K562 (cell line): Measurements from ENCODE around the gene MYRIP. TPM values are rescaled to one million over a fixed set of nuclear protein-coding genes. Genes with fewer than 3 reads are reported as not detected.
A peak's percentile ranks its signal among the peaks of the same experiment; 100 is the strongest.

Experiments
- ATAC-seq: fragments of 200-7000 bp; cut with Tn5 transposase; 3 replicates; pipeline ENCODE4 v1.9.1; 2020; ENCODE audit warnings: moderate library complexity
- BruUV-seq: library from RNA; stranded (reverse); fragments of 400-500 nt; replicated peaks from 2 replicates; lab custom pipeline; 2021; lab: Mats Ljungman, UMichigan
- CTCF ChIA-PET: fragments of 300-600 bp; formaldehyde crosslinking; extraction: SDS; loops from one replicate; lab custom pipeline; 2021; ENCODE audit warnings: low intra/inter-chr PET ratio; lab: Yijun Ruan, JAX
- POLR2A ChIA-PET: fragments of 300-600, 350-650 bp; sonication (Branson Sonifier 250); formaldehyde crosslinking; extraction: SDS; loops from one replicate; lab custom pipeline; 2021; ENCODE audit warnings: antibody characterized with exemption, inconsistent platforms; lab: Yijun Ruan, JAX
- DNase-seq, 4 experiments: peaks; one replicate each; pipeline versions ENCODE4 v3.0.0 to v3.0.0-alpha.2; 2011 to 2018; ENCODE audit warnings: low spot score in 3 of 4, mixed read lengths in 3 of 4; ENCODE audit errors: extremely low read depth in 1 of 4
- FAIRE-seq: peaks from 2 replicates; lab custom pipeline; 2011; peaks lifted over from hg19 to GRCh38; lab: Jason Lieb, UNC
- H2AFZ ChIP-seq: 2 replicates; pipeline ENCODE4 v1.6.0; 2011; ENCODE audit warnings: low read depth, low read length, control low read depth, inconsistent platforms
- H3K27ac ChIP-seq: fragments of 200-600 bp; 3 replicates; pipeline ENCODE4 v1.8.0; 2011; ENCODE audit warnings: low read depth, mild to moderate bottlenecking, control low read depth, inconsistent platforms, low read length, moderate library complexity, mixed read lengths; ENCODE audit errors: extremely low read depth
- H3K27me3 ChIP-seq, 2 experiments: fragments of 300-600 bp in 1 of 2; 2 replicates in 1 of 2; 3 replicates in 1 of 2; pipeline versions ENCODE4 v1.6.0 to v1.8.0; 2011; ENCODE audit warnings: inconsistent platforms in 2 of 2, low read length in 2 of 2, mild to moderate bottlenecking in 1 of 2, mixed read lengths in 1 of 2, moderate library complexity in 1 of 2; ENCODE audit not compliant: control insufficient read depth in 2 of 2, insufficient read depth in 2 of 2
- H3K36me3 ChIP-seq: fragments of 300-600 bp; 3 replicates; pipeline ENCODE4 v1.8.0; 2011; ENCODE audit warnings: mild to moderate bottlenecking, low read length, inconsistent platforms; ENCODE audit not compliant: control insufficient read depth, insufficient read depth
- H3K4me1 ChIP-seq, 2 experiments: fragments of 200-600 bp in 1 of 2; replicated peaks in 1 of 2; 2 replicates in 1 of 2; 3 replicates in 1 of 2; pipeline versions ENCODE4 v1.5.1 to v1.8.0; 2011; ENCODE audit warnings: inconsistent platforms in 2 of 2, low read length in 2 of 2, mild to moderate bottlenecking in 1 of 2, mixed read lengths in 1 of 2, moderate library complexity in 1 of 2; ENCODE audit not compliant: control insufficient read depth in 2 of 2, insufficient read depth in 2 of 2
- H3K4me2 ChIP-seq: 2 replicates; pipeline ENCODE4 v1.6.1; 2011; ENCODE audit warnings: low read length, control low read depth, inconsistent platforms, mixed read lengths; ENCODE audit not compliant: insufficient read depth
- H3K4me3 ChIP-seq: fragments of 200-600 bp; sonication (generic), shearing (Covaris generic); 2 replicates; pipeline ENCODE4 v1.5.1; 2016; ENCODE audit warnings: control low read depth, inconsistent platforms
- H3K79me2 ChIP-seq: fragments of 200-600 bp; 3 replicates; pipeline ENCODE4 v1.8.0; 2011; ENCODE audit warnings: low read length, inconsistent platforms; ENCODE audit not compliant: control insufficient read depth, insufficient read depth
- H3K9ac ChIP-seq, 2 experiments: 2 replicates each; pipeline versions ENCODE4 v1.6.0 to v1.6.1; 2011; ENCODE audit warnings: low read depth in 2 of 2, low read length in 2 of 2, control low read depth in 1 of 2, inconsistent platforms in 1 of 2, mild to moderate bottlenecking in 1 of 2, mixed read lengths in 1 of 2; ENCODE audit not compliant: insufficient read depth in 1 of 2
- H3K9me1 ChIP-seq: one replicate; pipeline ENCODE4 v1.6.0; 2011; ENCODE audit warnings: inconsistent platforms, mild to moderate bottlenecking, low read length, moderate library complexity; ENCODE audit not compliant: control insufficient read depth, insufficient read depth
- H3K9me3 ChIP-seq: replicated peaks from 2 replicates; pipeline ENCODE4 v1.5.1; 2011; ENCODE audit warnings: low read depth, low read length, inconsistent platforms; ENCODE audit not compliant: control insufficient read depth, insufficient read depth
- H4K20me1 ChIP-seq: replicated peaks from 2 replicates; pipeline ENCODE4 v1.6.1; 2011; ENCODE audit warnings: low read length, inconsistent platforms, mixed read lengths; ENCODE audit not compliant: control insufficient read depth, insufficient read depth
- BCL6 ChIP-seq: fragments of 250-450 bp; sonication (Bioruptor Pico); IDR thresholded peaks from 2 replicates; pipeline ENCODE4 v1.4.0; 2020
- C11orf30 ChIP-seq: fragments of 450-650 bp; IDR thresholded peaks from 2 replicates; pipeline ENCODE4 v1.6.1; 2016; ENCODE audit warnings: low read depth, mild to moderate bottlenecking
- CSDE1 ChIP-seq, 2 experiments: fragments of 450-650 bp; IDR thresholded peaks; 2 replicates each; pipeline ENCODE4 v1.6.1; 2016; ENCODE audit warnings: mild to moderate bottlenecking in 1 of 2
- HMG20B ChIP-seq: fragments of 250-450 bp; sonication (Bioruptor Pico); IDR thresholded peaks from 2 replicates; pipeline ENCODE4 v1.5.0; 2021; ENCODE audit warnings: mild to moderate bottlenecking
- KAT8 ChIP-seq: fragments of 450-650 bp; IDR thresholded peaks from 2 replicates; pipeline ENCODE4 v1.6.1; 2016; ENCODE audit warnings: low read depth, mild to moderate bottlenecking
- KLF16 ChIP-seq: IDR thresholded peaks from 2 replicates; pipeline ENCODE4 v1.6.1; 2016; ENCODE audit warnings: antibody characterized with exemption
- MAFF ChIP-seq: IDR thresholded peaks from 2 replicates; pipeline ENCODE4 v1.6.1; 2012; ENCODE audit warnings: low read length, improper control_type of control experiment
- MAFK ChIP-seq: IDR thresholded peaks from 2 replicates; pipeline ENCODE4 v1.6.1; 2011; ENCODE audit warnings: low read length, improper control_type of control experiment
- PPARD ChIP-seq: fragments of 250-450 bp; sonication (Bioruptor Pico); IDR thresholded peaks from 2 replicates; pipeline ENCODE4 v1.8.0; 2022; ENCODE audit warnings: inconsistent platforms, mild to moderate bottlenecking, moderate library complexity
- RFX7 ChIP-seq: fragments of 250-450 bp; sonication (Bioruptor Pico); IDR thresholded peaks from 2 replicates; pipeline ENCODE4 v1.5.1; 2021; ENCODE audit warnings: mild to moderate bottlenecking
- RNF2 ChIP-seq: sonication (generic); IDR thresholded peaks from 2 replicates; pipeline ENCODE4 v1.6.1; 2016
- SNIP1 ChIP-seq: fragments of 450-650 bp; IDR thresholded peaks from 2 replicates; pipeline ENCODE4 v1.7.1; 2017; ENCODE audit warnings: low read depth, mild to moderate bottlenecking
- SRSF7 ChIP-seq: fragments of 200-400 bp; formaldehyde crosslinking; optimal IDR thresholded peaks from 2 replicates; pipeline ENCODE3; 2017; ENCODE audit warnings: mild to moderate bottlenecking, low read depth, low read length
- TCF7L2 ChIP-seq: fragments of 150-350 bp; IDR thresholded peaks from 2 replicates; pipeline ENCODE4 v1.6.1; 2016; ENCODE audit warnings: low read depth, mild to moderate bottlenecking, low read length, moderate library complexity
- ZNF12 ChIP-seq: sonication (generic); formaldehyde crosslinking; IDR thresholded peaks from 2 replicates; pipeline ENCODE4 v1.4.0; 2020; ENCODE audit warnings: mild to moderate bottlenecking, missing genetic modification reagents
- ZNF316 ChIP-seq: fragments of 450-650 bp; IDR thresholded peaks from 2 replicates; pipeline ENCODE4 v1.6.1; 2016
- ZZZ3 ChIP-seq: fragments of 450-650 bp; IDR thresholded peaks from 2 replicates; pipeline ENCODE4 v1.6.1; 2016; ENCODE audit warnings: antibody characterized with exemption, mild to moderate bottlenecking, moderate library complexity
- WGBS: fragments of 100-300 bp; shearing (Covaris generic); methylation state at CpG from one replicate; pipeline ENCODE4 v1.1.6; 2016; ENCODE audit warnings: low coverage, mixed read lengths; ENCODE audit not compliant: insufficient coverage; ENCODE audit errors: missing lambda C conversion rate; 5-methylcytosine and 5-hydroxymethylcytosine counted together
- in situ Hi-C: fragments of 300-500 bp; cut with MboI; formaldehyde crosslinking; loops from 4 replicates; pipeline ENCODE4 v1.15.0; 2018; ENCODE audit warnings: inconsistent platforms, mixed read lengths
- intact Hi-C: fragments of 100-400 bp; cut with micrococcal nuclease; formaldehyde crosslinking; loops from 2 replicates; pipeline ENCODE4 v1.14.2; 2022
- polyA plus RNA-seq, 8 experiments: library from polyadenylated mRNA; depleted of rRNA in 4 of 8; stranded (reverse) in 5 of 8; unstranded in 3 of 8; fragments of >200 nt; fragmentation: Nextera tagmentation in 2 of 8; fragmentation: Illumina TruSeq in 1 of 8; extraction: Ambion mirVana in 2 of 8; extraction: Trizol in 1 of 8; gene quantifications; 2 replicates each; pipeline versions ENCODE4 v1.2.1 to v1.2.3, GENCODE V29; 2011 to 2014; ENCODE audit warnings: inconsistent platforms in 1 of 8, missing spikeins in 1 of 8
- total RNA-seq, 7 experiments: library from RNA; depleted of rRNA in 6 of 7; stranded (reverse); fragments of >200 nt in 6 of 7; fragmentation: Illumina TruSeq in 2 of 7; extraction: Trizol in 2 of 7; gene quantifications; 2 replicates each; pipeline versions ENCODE4 v1.2.1 to v1.2.3, GENCODE V29; 2011 to 2021; ENCODE audit warnings: low replicate concordance in 1 of 7
- TF ChIP-seq, protein P1 (sequence below): fragments of 450-650 bp; formaldehyde crosslinking; IDR thresholded peaks from 2 replicates; pipeline ENCODE4 v1.4.0; 2020; ENCODE audit warnings: mild to moderate bottlenecking

MYRIP gene
- total and polyA plus RNA-seq, 9 of the 15 experiments (the other 6 are each of a cell fraction or from before 2014, with no cell fraction given), result 0.03 to 0.12 TPM; not detected in 7

DNA sequence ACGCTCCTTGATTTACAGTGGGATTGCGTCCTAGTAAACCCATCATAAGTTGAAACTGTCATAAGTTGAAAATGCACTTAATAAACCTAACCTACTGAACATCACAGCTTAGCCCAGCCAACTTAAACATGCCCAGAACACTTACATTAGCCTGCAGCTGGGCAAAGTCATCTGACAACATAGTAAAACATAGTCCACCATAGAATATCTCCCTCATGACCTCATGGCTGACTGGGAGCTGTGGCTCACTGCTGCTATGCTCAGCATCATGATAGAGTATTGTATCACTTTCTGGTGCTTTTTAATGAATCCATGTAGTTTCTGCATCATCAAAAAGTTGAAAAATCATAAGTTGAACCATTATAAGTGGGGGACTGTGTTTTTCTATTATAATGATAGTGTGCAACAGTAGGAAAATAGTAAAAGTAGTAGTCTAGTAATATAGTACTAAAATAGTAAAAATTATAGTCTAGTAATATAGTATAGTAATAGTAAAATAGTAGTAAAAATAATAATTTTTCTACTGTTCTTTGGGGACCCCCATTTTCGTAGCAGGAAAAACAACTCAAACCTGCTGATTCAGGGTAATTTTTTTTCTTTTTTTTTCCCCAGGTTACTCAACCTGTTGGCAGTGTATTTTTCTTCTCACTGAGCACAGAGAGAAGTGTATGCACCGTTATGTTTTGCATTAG, 233.5 kb downstream of the MYRIP start:
- no peak for ATAC-seq
- TF ChIP-seq MAFK (peak; percentile 28; the same call in 1 of the 2 replicates), PPARD (CRISPR knock-in tag) (no peak), ZNF316 (peak; percentile 60), C11orf30 (peak; percentile 23; the same call in 1 of the 2 replicates), MAFF (peak; percentile 42)
- no peaks in the 10 kb centered on the region; a peak in 1 of 5 replicates for H3K27me3 ChIP-seq
- intact Hi-C loops (no loop called here), in situ Hi-C loops (no loop called here)
- no peaks in the 10 kb centered on the region for H4K20me1 ChIP-seq
- H3K4me3 ChIP-seq, result no peak overlapping the region
- H3K27ac ChIP-seq, result no peak overlapping the region
- no peak overlapping the region for H3K4me2 ChIP-seq
- BruUV-seq, result no TSS peak
- H3K9me1 ChIP-seq, result no peaks in the 10 kb centered on the region
- CTCF ChIA-PET, result no interaction called here
- under 1% methylated on average over 4 of the region's 4 CpGs for WGBS
- no peak for FAIRE-seq
- no peak for DNase-seq
- no peaks in the 10 kb centered on the region for H3K79me2 ChIP-seq
- no peak overlapping the region for H2AFZ ChIP-seq
- H3K36me3 ChIP-seq, result no peaks in the 10 kb centered on the region
- no peaks in the 10 kb centered on the region for H3K4me1 ChIP-seq
- H3K9me3 ChIP-seq, result no peaks in the 10 kb centered on the region
- POLR2A ChIA-PET, result interaction anchor here (0.6 kb wide), 1 partner anchor 22 kb away, joined by 3 read pairs; no protein-coding TSS in a partner anchor
- no peak overlapping the region for H3K9ac ChIP-seq

DNA sequence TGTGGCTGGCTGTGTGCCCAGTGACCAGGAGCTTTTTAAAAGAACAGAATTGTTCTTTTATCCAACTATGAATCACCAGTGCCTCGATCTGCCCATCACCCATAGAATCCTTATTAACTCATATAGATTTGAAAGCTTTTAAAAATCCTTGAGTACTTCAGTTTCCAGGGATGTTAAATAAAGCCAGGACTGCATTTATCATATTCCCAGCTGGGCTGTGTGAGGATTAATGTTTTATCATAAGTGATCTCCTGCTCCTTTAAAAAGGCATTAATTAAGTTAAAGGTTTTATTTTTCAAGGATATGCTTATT, 234.0 kb downstream of the MYRIP start:
- FAIRE-seq, result no peak

More for the DNA sequence above, 234.0 kb downstream of the MYRIP start:
- Histone ChIP-seq H3K4me2 (no peak overlapping the region), H3K27ac (no peak overlapping the region), H3K4me3 (no peak overlapping the region), H3K9me3 (no peaks in the 10 kb centered on the region), H3K9ac (no peak overlapping the region), H3K9me1 (no peaks in the 10 kb centered on the region), H3K79me2 (no peaks in the 10 kb centered on the region), H3K36me3 (no peaks in the 10 kb centered on the region), H2AFZ (no peak overlapping the region), H4K20me1 (no peaks in the 10 kb centered on the region), H3K4me1 (no peaks in the 10 kb centered on the region), H3K27me3 (no peaks in the 10 kb centered on the region; a peak in 1 of 5 replicates)
- DNase-seq, result no peak
- in situ Hi-C loops, result no loop called here
- WGBS, result 0% methylated on average over 1 of the region's 1 CpG
- no TSS peak for BruUV-seq
- ChIA-PET POLR2A (interaction anchor here (0.6 kb wide), 1 partner anchor 22 kb away, joined by 3 read pairs; no protein-coding TSS in a partner anchor), CTCF (no interaction called here)
- ATAC-seq, result no peak
- intact Hi-C loops, result no loop called here
- TF ChIP-seq RNF2 (no peak), TCF7L2 (no peak), CSDE1 (IDR thresholded peaks at IDR 0.05) (no peak), ZZZ3 (no peak), ZNF12 (no peak), HMG20B (CRISPR knock-in tag) (no peak), KAT8 (no peak), SNIP1 (no peak), SRSF7 (no peak), KLF16 (no peak), BCL6 (CRISPR knock-in tag) (no peak), RFX7 (CRISPR knock-in tag) (no peak)
- TF ChIP-seq, protein P1, sequence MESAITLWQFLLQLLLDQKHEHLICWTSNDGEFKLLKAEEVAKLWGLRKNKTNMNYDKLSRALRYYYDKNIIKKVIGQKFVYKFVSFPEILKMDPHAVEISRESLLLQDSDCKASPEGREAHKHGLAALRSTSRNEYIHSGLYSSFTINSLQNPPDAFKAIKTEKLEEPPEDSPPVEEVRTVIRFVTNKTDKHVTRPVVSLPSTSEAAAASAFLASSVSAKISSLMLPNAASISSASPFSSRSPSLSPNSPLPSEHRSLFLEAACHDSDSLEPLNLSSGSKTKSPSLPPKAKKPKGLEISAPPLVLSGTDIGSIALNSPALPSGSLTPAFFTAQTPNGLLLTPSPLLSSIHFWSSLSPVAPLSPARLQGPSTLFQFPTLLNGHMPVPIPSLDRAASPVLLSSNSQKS, result no peak
